Left renal pelvis (tissue), 4 donors: ENCODE data around the gene ATIC. TPM values are rescaled to one million over a fixed set of nuclear protein-coding genes. Genes with fewer than 3 reads are reported as not detected.

Experiments
- DNase-seq, 4 donors: peaks; one replicate each; pipeline ENCODE4 v3.0.0-alpha.2; 2013; ENCODE audit warnings: low read depth in 4 of 4, low spot score in 3 of 4
- polyA plus RNA-seq, 4 donors: library from polyadenylated mRNA; unstranded; fragments of 120-200 nt; gene quantifications; one replicate each; pipeline ENCODE4 v1.2.1, GENCODE V29; 2013; ENCODE audit not compliant: insufficient read length in 4 of 4

The ATIC gene
- polyA plus RNA-seq, 4 donors: 72.3 to 147 (median 134) TPM

- no peak for DNase-seq
Observed at GRCh38 chr2:215314896-215315295, 3.0 kb downstream of the ATIC start.

GRCh38 chr2:215315301-215315700, 3.4 kb downstream of the ATIC start:
- no peak for DNase-seq

- DNase-seq: no peak
Observed at GRCh38 chr2:215316336-215316735, 4.5 kb downstream of the ATIC start.

GRCh38 chr2:215319500-215319899, 7.6 kb downstream of the ATIC start:
- no peak for DNase-seq

DNA sequence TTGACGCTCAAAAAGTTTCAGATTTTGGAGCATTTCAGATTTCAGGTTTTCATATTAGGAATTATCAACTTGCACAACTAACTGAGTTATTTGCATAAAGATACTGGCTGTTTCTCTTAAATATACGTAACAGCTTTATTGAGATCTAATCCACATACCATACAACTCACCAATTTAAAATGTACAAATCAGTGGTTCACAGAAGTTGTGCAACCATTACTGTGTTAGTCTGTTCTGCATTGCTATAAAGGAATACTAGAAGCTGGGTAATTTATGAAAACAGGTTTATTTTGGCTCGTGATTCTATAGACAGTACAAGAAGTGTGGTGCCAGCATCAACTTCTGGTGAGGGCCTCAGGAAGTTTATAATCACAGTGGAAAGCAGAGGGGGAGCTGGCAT, 8.2 kb downstream of the ATIC start:
- DNase-seq: no peak

GRCh38 chr2:215320679-215321078, 8.8 kb downstream of the ATIC start:
- no peak for DNase-seq

- no peak for DNase-seq
Observed at GRCh38 chr2:215324811-215325210, 13.0 kb downstream of the ATIC start.

DNA sequence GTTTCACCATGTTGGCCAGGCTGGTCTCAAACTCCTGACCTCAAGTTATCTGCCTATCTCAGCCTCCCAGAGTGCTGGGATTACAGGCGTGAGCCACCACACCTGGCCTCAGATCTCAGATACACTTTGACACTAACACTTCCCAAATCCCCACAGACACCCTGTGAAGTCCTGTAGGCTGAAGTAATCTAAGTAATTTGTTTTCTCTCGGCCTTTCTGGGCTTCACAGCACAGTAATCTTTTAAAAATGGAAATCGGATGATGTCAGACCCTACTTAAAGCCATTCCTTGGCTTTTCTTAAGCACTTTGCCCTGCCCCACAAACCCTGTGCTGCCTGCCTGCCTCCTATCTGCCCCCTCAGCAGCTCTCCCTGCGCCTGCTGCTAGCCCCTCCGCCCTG, 16.2 kb downstream of the ATIC start:
- DNase-seq: no peak

GRCh38 chr2:215332872-215333595, 21.2 kb downstream of the ATIC start:
- no peak for DNase-seq

GRCh38 chr2:215338883-215339679, 27.2 kb downstream of the ATIC start:
- no peak for DNase-seq

DNA sequence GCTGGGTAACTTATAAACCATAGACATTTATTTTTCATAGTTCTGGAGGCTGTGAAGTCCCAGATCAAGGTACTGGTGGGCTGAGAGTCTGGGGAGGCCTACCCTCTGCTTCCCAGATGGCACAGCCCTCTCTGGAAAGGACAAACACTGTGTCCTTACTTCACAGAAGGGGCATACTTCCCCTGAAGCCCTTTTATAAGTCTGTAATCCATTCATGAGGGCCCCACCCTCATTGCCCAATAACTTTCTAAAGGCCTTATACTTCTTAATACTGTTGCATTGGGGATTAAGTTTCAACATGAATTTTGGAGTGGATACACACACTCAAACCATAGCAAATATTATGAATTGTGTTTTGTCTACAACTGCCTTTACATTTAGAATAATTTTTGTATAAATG, 36.0 kb downstream of the ATIC start:
- DNase-seq: no peak

DNA sequence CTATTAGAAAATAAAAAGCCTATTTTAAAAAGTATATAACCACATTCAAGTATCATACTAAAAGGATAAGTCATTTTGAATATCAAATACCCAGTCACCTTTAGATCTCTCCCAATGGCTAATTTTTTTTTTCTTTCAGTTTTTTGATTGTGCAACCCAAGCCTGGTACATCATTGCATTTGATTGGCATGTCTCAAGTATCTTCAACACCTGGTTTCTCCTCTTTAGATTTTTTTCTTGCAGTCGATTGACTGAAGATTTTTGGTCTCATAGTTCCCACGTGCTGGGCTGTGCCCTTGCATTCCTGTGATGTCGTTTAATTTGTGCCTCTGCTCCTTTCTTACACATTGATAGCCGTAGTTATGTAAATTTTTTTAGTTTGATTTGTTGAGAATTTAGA, 40.7 kb downstream of the ATIC start:
- DNase-seq: no peak

GRCh38 chr2:215354771-215355695, 43.2 kb downstream of the ATIC start:
- no peak for DNase-seq

DNA sequence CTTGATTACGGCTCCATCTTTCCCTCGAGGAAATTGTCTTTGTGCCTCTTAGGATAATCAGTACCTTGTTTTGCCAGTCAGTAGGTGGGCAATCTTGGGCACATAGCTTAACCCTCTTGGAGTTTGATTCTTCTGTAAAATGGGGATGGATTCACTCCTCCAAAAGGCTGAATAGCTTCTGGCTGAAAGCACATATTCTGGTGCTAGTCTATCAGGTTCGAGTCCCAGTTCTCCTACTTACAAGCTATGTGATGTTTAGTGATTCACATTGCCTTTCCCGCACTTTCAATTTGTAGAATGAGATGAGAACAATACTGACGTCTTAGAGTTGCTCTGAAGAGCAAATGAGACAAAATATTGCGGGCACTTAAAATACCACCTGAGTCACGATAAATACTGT, 43.9 kb downstream of the ATIC start:
- DNase-seq: no peak

DNA sequence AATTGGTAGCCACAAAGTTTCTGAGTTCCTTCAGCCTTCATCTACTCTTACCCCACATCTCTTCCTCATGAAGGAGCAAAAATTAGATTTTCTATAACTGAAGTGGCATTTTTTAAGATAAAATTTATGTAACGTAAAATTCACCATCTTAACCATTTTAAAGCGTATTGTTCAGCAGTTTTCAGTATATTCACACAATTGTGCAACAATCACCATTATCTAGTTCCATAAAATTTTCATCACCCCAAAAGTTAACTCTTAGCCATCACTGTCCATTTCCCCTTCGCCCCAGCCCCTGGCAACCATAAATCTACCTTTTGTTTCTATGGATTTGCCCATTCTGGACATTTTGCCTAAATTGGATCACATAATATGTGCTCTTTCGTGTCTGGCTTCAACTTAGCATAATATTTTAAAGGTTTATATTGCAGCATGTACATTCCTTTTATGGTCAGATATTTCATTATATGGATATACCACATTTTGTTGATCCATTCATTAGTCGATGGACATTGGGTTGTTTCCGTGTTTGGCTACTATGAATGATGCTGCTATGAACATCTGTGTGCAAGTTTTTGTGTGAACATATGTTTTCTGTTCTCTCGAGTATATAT, 44.6 kb downstream of the ATIC start:
- DNase-seq: no peak

DNA sequence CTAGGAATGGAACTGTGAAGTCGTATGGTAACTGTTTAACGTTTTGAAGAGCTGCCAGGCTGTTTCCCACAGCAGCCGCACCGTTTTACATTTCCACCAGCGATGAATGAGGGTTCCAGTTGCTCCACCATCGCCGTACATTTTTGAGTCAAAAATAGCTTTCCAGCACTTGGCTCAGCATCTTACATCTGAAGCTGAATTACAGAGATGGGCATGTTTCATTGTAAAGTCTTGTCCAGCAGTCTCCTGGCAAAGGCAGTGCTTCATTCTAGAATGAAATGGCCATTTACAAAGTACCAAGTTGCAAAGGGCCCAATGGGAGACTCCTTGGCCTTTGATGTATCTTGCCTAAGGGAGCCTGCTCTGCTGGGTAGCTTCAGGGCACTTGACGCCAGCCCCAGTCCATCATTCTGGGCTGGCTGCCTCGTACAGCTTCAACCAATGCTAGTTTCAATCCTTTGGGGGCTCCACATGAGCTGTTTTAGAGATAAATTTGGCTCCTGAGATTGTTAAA, 45.1 kb downstream of the ATIC start:
- DNase-seq: no peak

DNA sequence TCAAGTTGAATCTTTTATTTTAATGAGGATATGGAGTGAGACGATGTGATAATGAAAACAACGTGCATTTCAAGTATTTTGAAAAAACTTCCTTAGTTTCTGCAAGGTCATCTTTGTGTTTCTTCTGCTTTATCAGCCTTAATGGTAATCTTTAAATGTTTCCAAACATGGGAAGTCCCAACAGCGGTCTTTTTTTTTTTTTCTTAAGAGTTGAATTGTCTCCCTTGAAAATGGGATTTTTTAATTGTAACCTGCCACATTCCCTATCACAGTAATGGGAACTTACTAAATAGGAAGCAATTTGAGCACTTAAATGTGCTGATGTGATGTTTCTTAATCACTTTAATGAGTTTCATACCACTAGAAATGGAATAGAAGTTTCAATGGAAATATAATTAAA, 45.8 kb downstream of the ATIC start:
- DNase-seq: no peak

DNA sequence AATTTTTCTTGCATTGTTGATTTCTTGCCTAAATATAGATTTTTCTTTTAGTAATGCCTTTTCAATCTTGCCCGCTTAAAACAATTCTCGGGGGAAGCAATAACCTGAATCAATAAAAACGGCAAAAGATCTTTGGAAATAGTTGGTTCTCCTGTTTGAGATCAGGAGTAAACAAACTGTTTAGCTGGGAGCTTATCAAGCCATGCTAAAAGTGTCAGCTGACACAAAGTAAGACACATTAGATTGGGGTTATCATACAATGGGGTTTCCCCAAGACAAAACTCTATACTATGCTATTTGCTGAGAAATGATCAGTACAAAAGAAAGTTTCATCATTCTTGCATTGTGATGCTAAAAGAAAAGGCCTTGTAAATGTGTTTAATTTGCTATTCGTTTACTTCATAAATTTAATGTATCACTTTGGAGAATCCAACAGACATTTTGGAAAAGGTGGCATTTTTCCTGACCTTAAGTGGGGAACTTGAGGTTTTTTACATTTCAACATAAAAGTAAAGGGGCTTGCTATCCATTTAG, 46.5 kb downstream of the ATIC start:
- no peak for DNase-seq

DNA sequence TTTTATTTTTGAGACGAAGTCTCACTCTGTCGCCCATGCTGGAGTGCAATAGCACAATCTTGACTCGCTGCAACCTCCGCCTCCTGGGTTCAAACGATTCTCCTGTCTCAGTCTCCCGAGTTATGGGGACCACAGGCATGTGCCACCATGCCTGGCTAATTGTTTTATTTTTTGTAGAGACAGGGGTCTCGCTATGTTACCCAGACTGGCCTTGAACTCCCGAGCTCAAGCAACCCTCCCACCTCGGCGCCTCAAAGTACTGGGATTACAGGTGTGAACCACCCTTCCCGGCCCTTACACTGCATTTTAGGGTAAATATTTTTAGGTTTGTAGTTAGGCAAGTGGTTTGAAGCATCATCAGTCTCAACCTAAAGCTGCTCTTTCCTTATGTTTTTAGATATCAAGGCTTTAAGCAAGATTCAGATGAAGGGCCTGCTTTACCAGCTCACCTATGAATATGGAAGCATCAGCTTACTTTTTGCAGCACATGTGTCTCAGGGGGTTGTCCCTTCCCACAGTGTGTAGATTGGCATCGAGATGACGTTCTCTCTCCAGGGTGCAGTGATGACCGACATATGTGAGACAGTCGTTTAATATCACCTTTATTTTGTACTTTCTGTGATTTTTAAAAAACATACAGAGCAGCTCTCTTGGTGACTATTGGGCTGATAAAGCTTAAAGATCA, 47.2 kb downstream of the ATIC start:
- DNase-seq: no peak

GRCh38 chr2:215359576-215359922, 47.7 kb downstream of the ATIC start:
- DNase-seq: no peak
